Thyroid gland (tissue), 4 donors: ENCODE data around the gene DOP1B.

ENCODE experiments used
- POLR2A ChIP-seq, 2 donors: fragments of 450-650 bp; IDR thresholded peaks; one replicate each; pipeline ENCODE4 v1.6.1; 2017; ENCODE audit warnings: antibody characterized with exemption in 2 of 2, mild to moderate bottlenecking in 2 of 2, moderate library complexity in 1 of 2
- TF ChIP-seq, protein P1 (sequence below), 6 experiments: fragments of 200-600 bp in 3 of 6; fragments of 450-650 bp in 3 of 6; sonication (generic) in 3 of 6; IDR thresholded peaks; one replicate each; pipeline ENCODE4 v1.5.1; 2016 to 2019; ENCODE audit warnings: antibody characterized with exemption in 6 of 6, mild to moderate bottlenecking in 2 of 6, inconsistent platforms in 1 of 6, moderate library complexity in 1 of 6

- TF ChIP-seq, protein P1, sequence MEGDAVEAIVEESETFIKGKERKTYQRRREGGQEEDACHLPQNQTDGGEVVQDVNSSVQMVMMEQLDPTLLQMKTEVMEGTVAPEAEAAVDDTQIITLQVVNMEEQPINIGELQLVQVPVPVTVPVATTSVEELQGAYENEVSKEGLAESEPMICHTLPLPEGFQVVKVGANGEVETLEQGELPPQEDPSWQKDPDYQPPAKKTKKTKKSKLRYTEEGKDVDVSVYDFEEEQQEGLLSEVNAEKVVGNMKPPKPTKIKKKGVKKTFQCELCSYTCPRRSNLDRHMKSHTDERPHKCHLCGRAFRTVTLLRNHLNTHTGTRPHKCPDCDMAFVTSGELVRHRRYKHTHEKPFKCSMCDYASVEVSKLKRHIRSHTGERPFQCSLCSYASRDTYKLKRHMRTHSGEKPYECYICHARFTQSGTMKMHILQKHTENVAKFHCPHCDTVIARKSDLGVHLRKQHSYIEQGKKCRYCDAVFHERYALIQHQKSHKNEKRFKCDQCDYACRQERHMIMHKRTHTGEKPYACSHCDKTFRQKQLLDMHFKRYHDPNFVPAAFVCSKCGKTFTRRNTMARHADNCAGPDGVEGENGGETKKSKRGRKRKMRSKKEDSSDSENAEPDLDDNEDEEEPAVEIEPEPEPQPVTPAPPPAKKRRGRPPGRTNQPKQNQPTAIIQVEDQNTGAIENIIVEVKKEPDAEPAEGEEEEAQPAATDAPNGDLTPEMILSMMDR (IDR thresholded peaks at IDR 0.05): no peak
- no peak for TF ChIP-seq POLR2A (IDR thresholded peaks at IDR 0.05)
Observed at GRCh38 chr21:36165356-36165755, 8.7 kb downstream of the DOP1B start.
